ENCODE results near the gene CNN1. TPM values are rescaled to one million over a fixed set of nuclear protein-coding genes. Genes with fewer than 3 reads are reported as not detected.

The CNN1 gene
- total and polyA plus RNA-seq, 9 of the 15 experiments (the other 6 are each of a cell fraction or from before 2014, with no cell fraction given), result 0.23 to 10.6 (median 5.2) TPM

DNA sequence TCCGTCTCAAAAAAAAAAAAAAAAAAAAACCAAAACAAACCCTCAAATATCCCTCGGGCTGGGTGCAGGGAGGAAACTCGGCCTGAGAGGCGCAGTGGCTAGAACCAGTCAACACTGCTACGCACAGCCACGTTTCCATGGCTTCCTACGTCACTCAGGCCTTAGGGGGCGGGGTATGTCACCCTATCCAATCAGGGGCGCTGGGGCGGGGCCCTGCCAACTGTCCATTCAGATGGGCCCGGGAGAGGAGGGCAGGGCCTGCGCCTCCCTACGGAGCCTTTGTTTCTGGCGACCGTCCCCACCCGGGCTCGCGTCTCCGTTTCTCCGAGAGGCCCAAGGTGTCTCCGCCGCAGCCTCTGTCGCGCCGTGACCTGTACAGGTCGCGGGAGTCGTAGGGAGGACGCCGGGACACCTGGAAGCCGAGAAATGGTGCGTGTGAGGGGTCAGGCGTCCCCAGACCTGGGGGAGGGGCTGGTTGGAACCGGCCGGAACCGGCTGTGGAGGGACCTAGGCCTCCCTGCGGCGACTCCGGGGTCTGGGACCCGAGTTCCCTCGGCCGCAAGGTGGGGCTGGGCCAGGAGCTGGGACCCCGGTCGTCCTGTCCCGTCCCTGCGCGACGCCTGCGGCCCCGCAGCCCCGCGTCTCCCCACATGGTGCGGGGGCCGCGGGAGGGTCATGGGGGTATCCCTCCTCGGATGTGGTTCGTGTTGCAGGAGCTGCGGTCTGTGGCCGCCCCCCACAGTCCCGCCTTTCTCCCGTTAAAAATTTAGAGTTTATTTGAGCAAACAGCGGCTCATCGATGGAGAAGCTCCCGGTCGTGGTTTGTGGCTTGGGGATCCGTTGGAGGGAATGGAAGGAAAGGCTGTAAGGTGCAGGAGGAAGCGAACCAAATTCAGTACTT lies 58.8 kb downstream of the CNN1 start, which contains the start of gene ZNF627 (continued):
- TF ChIP-seq TCF3 (CRISPR knock-in tag; IDR thresholded peaks at IDR 0.05) (peak; percentile 31; the same call in 1 of the 2 replicates), RBBP5 (IDR thresholded peaks at IDR 0.05; ENCODE audit: borderline replicate concordance, insufficient read depth, low read length, poor library complexity, severe bottlenecking) (peak; percentile 78), POLR2A (conservative IDR thresholded peaks at IDR 0.05) (peak; percentile 99), ZNF212 (CRISPR knock-in tag; IDR thresholded peaks at IDR 0.05) (no peak), NR4A1 (CRISPR knock-in tag; IDR thresholded peaks at IDR 0.05) (peak; percentile 68; the same call in 1 of the 2 replicates), NR4A1 (tag; IDR thresholded peaks at IDR 0.05) (peak; percentile 61; the same call in 1 of the 2 replicates), CSDE1 (IDR thresholded peaks at IDR 0.05) (peak in 1 of 2 experiments; percentile 22; a peak in 1 of 4 replicates), ZNF311 (CRISPR knock-in tag; IDR thresholded peaks at IDR 0.05) (0 out of 2 replicates have a peak, but pooled peaks have one; percentile 32), DMBX1 (CRISPR knock-in tag; IDR thresholded peaks at IDR 0.05; ENCODE audit: borderline replicate concordance) (0 out of 2 replicates have a peak, but pooled peaks have one; percentile 18), RBFOX2 (IDR thresholded peaks at IDR 0.05; ENCODE audit: low read depth, low read length) (peak; percentile 99), CREB1 (IDR thresholded peaks at IDR 0.05) (peak; percentile 72), CREB1 (CRISPR knock-in tag; IDR thresholded peaks at IDR 0.05) (peak; percentile 78), IRF2 (CRISPR knock-in tag; IDR thresholded peaks at IDR 0.05) (no peak), CBFA2T3 (IDR thresholded peaks at IDR 0.05) (0 out of 2 replicates have a peak, but pooled peaks have one; percentile 12), ZSCAN29 (IDR thresholded peaks at IDR 0.05) (peak; percentile 36; the same call in 1 of the 2 replicates), PBX2 (CRISPR knock-in tag; IDR thresholded peaks at IDR 0.05; ENCODE audit: low read depth) (peak; percentile 84), PBX2 (tag; conservative IDR thresholded peaks at IDR 0.05; ENCODE audit: low read depth) (peak; percentile 95), POLR2G (IDR thresholded peaks at IDR 0.05; ENCODE audit: low read depth, low read length) (peak; percentile 100), SOX6 (IDR thresholded peaks at IDR 0.05) (peak; percentile 70), NCOA1 (IDR thresholded peaks at IDR 0.05; ENCODE audit: low read depth) (peak; percentile 35; the same call in 1 of the 2 replicates), TBP (optimal IDR thresholded peaks at IDR 0.05; ENCODE audit: low read depth, low read length) (peak; percentile 92), MXI1 (IDR thresholded peaks at IDR 0.05; ENCODE audit: low read depth, low read length) (0 out of 2 replicates have a peak, but pooled peaks have one; percentile 11)
